ENCODE results near the gene TJP3.

The TJP3 gene

GRCh38 chr19:3788996-3789778, 81.0 kb downstream of the TJP3 start:
- no peak for DNase-seq
- in situ Hi-C loops (cut with MboI; ENCODE audit: low pct_unique_long_range_greater_than_20kb, low sequenced_read_pairs): no loop called here

GRCh38 chr19:3790209-3790734, 82.1 kb downstream of the TJP3 start:
- in situ Hi-C loops (cut with MboI; ENCODE audit: low pct_unique_long_range_greater_than_20kb, low sequenced_read_pairs): no loop called here
- no peak for DNase-seq

GRCh38 chr19:3790941-3791340, 82.8 kb downstream of the TJP3 start:
- in situ Hi-C loops (cut with MboI; ENCODE audit: low pct_unique_long_range_greater_than_20kb, low sequenced_read_pairs): no loop called here
- no peak for DNase-seq

- no peak for DNase-seq
- in situ Hi-C loops (cut with MboI; ENCODE audit: low pct_unique_long_range_greater_than_20kb, low sequenced_read_pairs): no loop called here
Observed at GRCh38 chr19:3792114-3792513, 83.9 kb downstream of the TJP3 start.

GRCh38 chr19:3793799-3794198, 85.6 kb downstream of the TJP3 start:
- no peak for DNase-seq
- in situ Hi-C loops (cut with MboI; ENCODE audit: low pct_unique_long_range_greater_than_20kb, low sequenced_read_pairs): no loop called here

GRCh38 chr19:3796358-3796757, 88.2 kb downstream of the TJP3 start:
- in situ Hi-C loops (cut with MboI; ENCODE audit: low pct_unique_long_range_greater_than_20kb, low sequenced_read_pairs): no loop called here
- no peak for DNase-seq

- peak; percentile 56 for DNase-seq
- in situ Hi-C loops (cut with MboI; ENCODE audit: low pct_unique_long_range_greater_than_20kb, low sequenced_read_pairs): no loop called here
Observed at GRCh38 chr19:3798137-3798536, 90.0 kb downstream of the TJP3 start.
